ENCODE measurements around the gene TMEM108.

TMEM108 gene

DNA sequence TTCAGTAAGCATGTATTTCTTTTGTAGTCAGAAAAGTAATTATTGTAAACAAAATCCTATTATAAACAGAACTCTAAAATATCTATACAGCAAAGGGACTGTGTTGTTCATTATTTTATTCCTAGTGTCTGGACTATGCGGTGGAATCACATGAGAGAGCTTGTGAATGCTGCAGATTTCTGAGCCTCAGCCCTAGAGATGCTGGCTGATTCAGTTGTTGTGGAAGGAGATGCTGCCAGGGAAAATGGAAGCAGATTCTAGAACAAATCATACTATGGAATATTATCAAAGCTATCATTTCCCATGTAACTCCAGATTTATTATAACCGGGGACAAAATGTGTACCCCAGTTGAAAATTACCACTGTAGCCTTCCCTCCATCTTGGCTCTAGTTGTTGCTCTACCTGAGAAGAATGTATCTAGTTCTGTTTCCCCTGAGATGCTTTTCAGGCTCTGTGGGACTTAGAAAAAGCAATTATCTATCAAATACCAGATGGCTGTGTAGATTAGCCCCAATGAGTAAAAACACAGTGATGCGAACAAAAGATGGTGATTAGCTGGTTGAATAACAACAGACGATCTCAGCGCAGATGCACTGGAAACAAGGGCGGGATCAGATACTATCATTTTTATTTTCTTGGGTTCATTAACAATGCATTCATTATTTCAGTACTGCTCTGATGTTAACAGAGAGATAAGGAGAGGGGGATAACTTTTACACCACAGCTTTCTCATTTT, 131.3 kb downstream of the TMEM108 start:
- Mint-ChIP-seq H3K9me3 (peaks cover 9% of the 10 kb centered on the region), H3K27me3 (ENCODE audit: low read depth) (peaks cover 4% of the 10 kb centered on the region), H3K4me1 (no peaks in the 10 kb centered on the region), H3K4me3 (no peak overlapping the region), H3K27ac (no peak overlapping the region), H3K36me3 (ENCODE audit: low read depth) (no peaks in the 10 kb centered on the region)
- TF ChIP-seq, protein P1, sequence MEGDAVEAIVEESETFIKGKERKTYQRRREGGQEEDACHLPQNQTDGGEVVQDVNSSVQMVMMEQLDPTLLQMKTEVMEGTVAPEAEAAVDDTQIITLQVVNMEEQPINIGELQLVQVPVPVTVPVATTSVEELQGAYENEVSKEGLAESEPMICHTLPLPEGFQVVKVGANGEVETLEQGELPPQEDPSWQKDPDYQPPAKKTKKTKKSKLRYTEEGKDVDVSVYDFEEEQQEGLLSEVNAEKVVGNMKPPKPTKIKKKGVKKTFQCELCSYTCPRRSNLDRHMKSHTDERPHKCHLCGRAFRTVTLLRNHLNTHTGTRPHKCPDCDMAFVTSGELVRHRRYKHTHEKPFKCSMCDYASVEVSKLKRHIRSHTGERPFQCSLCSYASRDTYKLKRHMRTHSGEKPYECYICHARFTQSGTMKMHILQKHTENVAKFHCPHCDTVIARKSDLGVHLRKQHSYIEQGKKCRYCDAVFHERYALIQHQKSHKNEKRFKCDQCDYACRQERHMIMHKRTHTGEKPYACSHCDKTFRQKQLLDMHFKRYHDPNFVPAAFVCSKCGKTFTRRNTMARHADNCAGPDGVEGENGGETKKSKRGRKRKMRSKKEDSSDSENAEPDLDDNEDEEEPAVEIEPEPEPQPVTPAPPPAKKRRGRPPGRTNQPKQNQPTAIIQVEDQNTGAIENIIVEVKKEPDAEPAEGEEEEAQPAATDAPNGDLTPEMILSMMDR (IDR thresholded peaks at IDR 0.05; ENCODE audit: unreplicated experiment in 3 of 3), result no peak

DNA sequence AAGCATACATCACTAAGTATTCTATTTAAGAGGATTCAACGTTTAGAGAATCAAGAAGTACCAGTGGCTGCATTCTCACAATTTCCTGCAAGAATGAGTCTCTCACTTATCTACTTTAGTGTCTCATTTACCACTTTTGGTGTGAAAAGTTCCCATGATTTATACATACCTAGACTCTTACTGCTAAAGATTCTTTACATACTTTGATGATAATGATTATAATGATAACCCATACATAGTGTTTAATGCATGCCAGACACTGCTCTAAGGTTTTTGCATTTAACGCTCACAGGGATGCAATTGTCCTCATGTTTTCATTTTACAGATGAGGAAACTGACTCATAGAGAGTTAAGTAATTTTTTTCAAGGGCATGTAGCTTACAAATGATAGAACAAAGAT, 133.6 kb downstream of the TMEM108 start:
- Mint-ChIP-seq H3K4me3 (no peak overlapping the region), H3K9me3 (peaks cover 19% of the 10 kb centered on the region), H3K4me1 (no peaks in the 10 kb centered on the region), H3K27me3 (ENCODE audit: low read depth) (peaks cover 4% of the 10 kb centered on the region), H3K36me3 (ENCODE audit: low read depth) (no peaks in the 10 kb centered on the region), H3K27ac (no peak overlapping the region)
- TF ChIP-seq, protein P1 (IDR thresholded peaks at IDR 0.05; ENCODE audit: unreplicated experiment in 3 of 3), result no peak

GRCh38 chr3:133181392-133182150, 143.4 kb downstream of the TMEM108 start:
- Mint-ChIP-seq H3K9me3 (peaks cover under 1% of the 10 kb centered on the region), H3K4me3 (no peak overlapping the region), H3K4me1 (no peaks in the 10 kb centered on the region), H3K27me3 (ENCODE audit: low read depth) (no peaks in the 10 kb centered on the region), H3K36me3 (ENCODE audit: low read depth) (no peaks in the 10 kb centered on the region), H3K27ac (no peak overlapping the region)
- TF ChIP-seq, protein P1 (IDR thresholded peaks at IDR 0.05; ENCODE audit: unreplicated experiment in 3 of 3), result no peak

GRCh38 chr3:133187870-133188379, 149.7 kb downstream of the TMEM108 start:
- peaks cover 5% of the 10 kb centered on the region for H3K4me1 Mint-ChIP-seq
- H3K27me3 Mint-ChIP-seq (ENCODE audit: low read depth), result peaks cover 3% of the 10 kb centered on the region
- H3K9me3 Mint-ChIP-seq, result no peaks in the 10 kb centered on the region
- H3K4me3 Mint-ChIP-seq, result no peak overlapping the region
- no peak overlapping the region for H3K27ac Mint-ChIP-seq
- no peaks in the 10 kb centered on the region for H3K36me3 Mint-ChIP-seq (ENCODE audit: low read depth)
- TF ChIP-seq, protein P1 (IDR thresholded peaks at IDR 0.05; ENCODE audit: unreplicated experiment in 3 of 3), result no peak

DNA sequence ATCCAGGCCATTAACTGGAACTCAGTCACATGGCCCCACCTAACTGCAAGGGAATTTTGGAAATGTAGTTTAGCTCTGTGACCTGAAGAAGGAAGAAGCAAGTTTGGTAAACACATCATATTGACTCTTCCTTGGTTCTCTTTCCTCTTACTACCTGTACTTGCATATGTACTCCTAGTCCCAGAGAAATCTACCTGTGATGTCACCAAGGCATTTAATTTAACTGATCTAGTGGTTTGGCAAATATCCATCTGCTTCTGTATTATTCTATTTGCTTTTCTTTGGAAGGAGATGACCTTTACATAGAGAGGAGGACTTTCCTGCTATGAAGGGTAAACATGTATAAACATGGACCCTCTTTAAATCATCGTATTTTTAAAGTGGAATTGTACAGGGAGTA, 150.8 kb downstream of the TMEM108 start:
- Mint-ChIP-seq H3K36me3 (ENCODE audit: low read depth) (no peaks in the 10 kb centered on the region), H3K27ac (no peak overlapping the region), H3K4me3 (no peak overlapping the region), H3K4me1 (peaks cover 5% of the 10 kb centered on the region), H3K27me3 (ENCODE audit: low read depth) (peaks cover 3% of the 10 kb centered on the region), H3K9me3 (no peaks in the 10 kb centered on the region)
- TF ChIP-seq, protein P1 (IDR thresholded peaks at IDR 0.05; ENCODE audit: unreplicated experiment in 3 of 3), result no peak
